GM10248 (cell line): ENCODE results near the gene C5orf24.

Experiments
- CTCF ChIA-PET: fragments of 300-600 bp; sonication (Branson Sonifier 250); formaldehyde crosslinking; extraction: SDS; loops from one replicate; lab custom pipeline; 2021; ENCODE audit warnings: antibody characterized with exemption; lab: Yijun Ruan, JAX
- POLR2A ChIA-PET: fragments of 350-650 bp; sonication (Branson Sonifier 250); formaldehyde crosslinking; extraction: SDS; loops from one replicate; lab custom pipeline; 2020; ENCODE audit warnings: antibody characterized with exemption; lab: Yijun Ruan, JAX
- DNase-seq: peaks from one replicate; pipeline ENCODE4 v3.0.0; 2012; ENCODE audit errors: extremely low spot score
- TF ChIP-seq, protein P1 (sequence below): IDR thresholded peaks from 2 replicates; pipeline ENCODE4 v1.5.1; 2012; ENCODE audit warnings: mild to moderate bottlenecking, low read depth; ENCODE audit errors: extremely low read depth, missing control alignments, control extremely low read depth

The C5orf24 gene

DNA sequence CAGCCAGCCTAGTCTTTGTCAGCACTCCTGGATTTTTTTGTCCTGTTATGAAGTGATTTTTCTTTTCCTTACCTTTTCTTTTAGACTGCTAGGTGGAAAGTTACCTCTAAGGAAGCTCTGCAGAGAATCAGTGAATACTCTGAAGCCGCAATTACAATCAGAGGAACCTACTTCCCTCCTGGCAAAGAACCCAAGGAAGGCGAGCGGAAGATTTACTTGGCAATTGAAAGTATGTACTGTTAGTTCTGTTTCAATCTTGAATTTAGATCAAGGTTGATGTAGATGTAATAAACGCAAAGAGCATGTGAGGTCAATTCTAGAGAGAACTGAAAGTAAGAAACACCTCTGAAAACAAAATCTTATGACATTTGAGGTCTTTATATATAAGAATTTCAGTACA lies 27.0 kb upstream of the C5orf24 start:
- TF ChIP-seq, protein P1, sequence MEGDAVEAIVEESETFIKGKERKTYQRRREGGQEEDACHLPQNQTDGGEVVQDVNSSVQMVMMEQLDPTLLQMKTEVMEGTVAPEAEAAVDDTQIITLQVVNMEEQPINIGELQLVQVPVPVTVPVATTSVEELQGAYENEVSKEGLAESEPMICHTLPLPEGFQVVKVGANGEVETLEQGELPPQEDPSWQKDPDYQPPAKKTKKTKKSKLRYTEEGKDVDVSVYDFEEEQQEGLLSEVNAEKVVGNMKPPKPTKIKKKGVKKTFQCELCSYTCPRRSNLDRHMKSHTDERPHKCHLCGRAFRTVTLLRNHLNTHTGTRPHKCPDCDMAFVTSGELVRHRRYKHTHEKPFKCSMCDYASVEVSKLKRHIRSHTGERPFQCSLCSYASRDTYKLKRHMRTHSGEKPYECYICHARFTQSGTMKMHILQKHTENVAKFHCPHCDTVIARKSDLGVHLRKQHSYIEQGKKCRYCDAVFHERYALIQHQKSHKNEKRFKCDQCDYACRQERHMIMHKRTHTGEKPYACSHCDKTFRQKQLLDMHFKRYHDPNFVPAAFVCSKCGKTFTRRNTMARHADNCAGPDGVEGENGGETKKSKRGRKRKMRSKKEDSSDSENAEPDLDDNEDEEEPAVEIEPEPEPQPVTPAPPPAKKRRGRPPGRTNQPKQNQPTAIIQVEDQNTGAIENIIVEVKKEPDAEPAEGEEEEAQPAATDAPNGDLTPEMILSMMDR, result no peak
- DNase-seq, result no peak
- ChIA-PET POLR2A (no interaction called here), CTCF (no interaction called here)

DNA sequence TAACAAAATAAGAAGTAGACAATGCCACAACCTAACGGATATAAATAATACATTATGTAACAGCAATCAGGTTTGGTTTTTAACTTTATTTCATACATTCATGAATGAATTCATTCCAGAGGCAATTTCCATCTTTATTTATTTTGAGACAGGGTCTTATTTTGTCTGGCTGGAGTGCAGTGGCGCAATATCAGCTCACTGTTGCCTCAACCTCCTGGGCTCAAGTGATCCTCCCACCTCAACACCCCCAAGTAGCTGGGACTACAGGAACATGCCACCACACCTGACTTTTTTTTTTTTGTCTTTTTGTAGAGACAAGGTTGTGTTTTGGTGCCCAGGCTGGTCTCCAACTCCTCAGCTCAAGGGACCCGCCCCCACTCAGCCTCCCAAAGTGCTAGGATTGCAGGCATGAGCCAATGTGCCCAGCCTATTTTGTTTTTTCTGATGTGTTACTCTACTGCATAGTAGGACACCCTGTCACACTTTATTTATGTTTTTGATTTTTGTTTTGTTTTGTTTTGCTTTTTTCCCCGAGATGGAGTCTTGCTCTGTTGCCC lies 26.3 kb upstream of the C5orf24 start:
- DNase-seq, result no peak
- ChIA-PET POLR2A (no interaction called here), CTCF (no interaction called here)

DNA sequence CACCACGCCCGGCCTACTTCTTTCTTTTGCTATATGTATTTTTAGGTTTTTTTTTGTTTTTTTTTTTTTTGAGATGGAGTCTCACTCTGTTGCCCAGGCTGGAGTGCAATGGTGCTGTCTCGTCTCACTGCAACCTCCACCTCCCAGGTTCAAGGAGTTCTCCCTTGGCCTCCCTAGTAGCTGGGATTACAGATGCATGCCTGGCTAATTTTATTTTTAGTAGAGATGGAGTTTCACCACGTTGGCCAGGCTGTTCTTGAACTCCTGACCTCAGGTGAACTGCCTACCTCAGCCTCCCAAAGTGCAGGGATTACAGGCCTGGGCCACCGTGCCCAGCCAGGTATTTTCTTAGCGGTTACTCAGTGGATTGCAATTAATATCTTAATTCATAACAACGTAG lies 23.9 kb upstream of the C5orf24 start:
- DNase-seq, result no peak
- CTCF ChIA-PET, result no interaction called here
- POLR2A ChIA-PET, result no interaction called here
- TF ChIP-seq, protein P1, result no peak

More for the DNA sequence above, 26.3 kb upstream of the C5orf24 start:
- TF ChIP-seq, protein P1, result no peak

DNA sequence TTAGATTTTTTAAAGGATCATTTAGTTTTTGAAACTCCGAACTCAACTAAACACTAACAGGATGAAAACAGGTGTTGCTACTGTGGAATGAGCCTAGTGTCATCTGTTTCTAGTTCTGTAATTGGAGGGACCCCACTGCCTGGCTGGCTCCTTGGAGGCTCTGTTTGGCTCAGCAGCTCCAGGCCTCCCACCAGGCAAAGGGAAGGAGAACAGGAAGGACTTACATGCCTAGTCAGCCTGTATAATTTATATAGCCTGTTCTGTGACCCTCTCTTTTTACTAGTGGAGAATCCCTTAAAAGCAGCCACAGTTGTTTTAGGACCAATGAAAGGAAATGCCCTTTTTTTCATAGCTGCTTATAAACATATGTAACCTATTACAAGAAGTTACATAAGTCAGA lies 21.1 kb upstream of the C5orf24 start:
- CTCF ChIA-PET, result interaction anchor here (1.2 to 3.1 kb wide), 5 partner anchors 9 to 80 kb away, joined by 3 to 14 read pairs (median 4); partner anchors contain the start of genes C5orf24, DDX46 and PCBD2

DNA sequence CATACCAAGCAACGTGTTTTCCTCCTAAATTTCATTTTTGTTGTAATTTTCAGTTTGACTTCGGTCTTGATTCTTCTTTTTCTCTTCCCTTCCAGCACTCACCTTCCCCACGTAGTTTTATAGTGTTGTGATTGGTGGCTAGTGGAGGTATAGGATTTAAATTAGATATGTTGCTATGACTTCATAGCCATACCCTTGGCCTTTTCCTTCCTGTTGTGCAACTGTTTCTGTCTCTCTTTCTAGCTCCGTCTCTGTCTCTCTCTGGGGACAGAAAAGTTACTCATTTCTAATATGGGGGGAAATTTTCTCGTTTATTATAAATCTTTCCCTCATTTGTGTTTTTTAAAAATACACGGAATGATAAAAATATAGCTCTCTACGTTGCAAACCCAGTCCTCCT lies 20.6 kb upstream of the C5orf24 start:
- peak; percentile 27 for DNase-seq
- TF ChIP-seq, protein P1, result no peak
- POLR2A ChIA-PET, result interaction anchor here (0.5 to 1.5 kb wide), 2 partner anchors 20 to 77 kb away, joined by 3 to 4 read pairs; partner anchors contain the start of gene C5orf24
- CTCF ChIA-PET, result interaction anchor here (1.0 to 3.1 kb wide), 7 partner anchors 8 to 79 kb away, joined by 4 to 14 read pairs (median 4); partner anchors contain the start of genes C5orf24 and PCBD2

More for the DNA sequence above, 21.1 kb upstream of the C5orf24 start:
- no peak for DNase-seq
- TF ChIP-seq, protein P1, result no peak
- POLR2A ChIA-PET, result interaction anchor here (0.5 to 1.5 kb wide), 3 partner anchors 21 to 77 kb away, joined by 3 to 7 read pairs (median 4); partner anchors contain the start of gene C5orf24

DNA sequence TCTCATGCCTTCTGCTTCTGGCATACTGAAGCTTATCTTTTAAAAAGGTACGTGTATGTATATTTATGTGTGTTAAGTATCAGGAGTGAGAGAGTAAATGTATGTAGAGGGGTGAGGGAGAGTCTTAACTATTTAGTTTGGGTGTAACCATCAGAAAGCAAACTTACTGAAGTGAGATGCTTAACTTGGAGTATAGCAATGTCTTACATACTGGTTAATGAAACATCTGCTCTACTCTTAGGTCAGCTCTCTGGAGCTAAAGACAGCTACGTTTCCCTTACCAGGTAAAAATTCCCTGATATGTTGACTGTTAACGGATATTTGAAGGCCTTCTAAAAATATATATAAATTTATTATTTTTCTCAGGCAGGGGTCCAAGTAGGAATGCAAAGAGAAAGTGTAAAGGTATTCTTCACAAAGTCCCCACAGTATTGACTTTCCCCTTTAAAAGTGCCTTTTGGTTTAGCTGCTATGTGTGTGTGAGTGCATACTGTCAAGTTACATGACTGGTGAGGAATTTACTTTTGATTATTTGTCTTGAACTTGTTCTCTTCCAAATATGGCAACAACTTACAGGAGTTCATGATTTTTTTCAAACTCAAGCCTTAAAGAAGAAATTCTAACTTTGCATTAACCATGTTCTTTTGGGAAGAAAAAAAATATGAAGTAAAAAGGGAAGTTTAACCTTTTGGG lies 12.3 kb upstream of the C5orf24 start:
- DNase-seq, result no peak
- TF ChIP-seq, protein P1, result no peak
- ChIA-PET CTCF (interaction anchor here (1.2 to 3.0 kb wide), 3 partner anchors 8 to 71 kb away, joined by 3 to 14 read pairs (median 6); partner anchors contain the start of genes C5orf24 and PCBD2), POLR2A (interaction anchor here (0.5 kb wide), 1 partner anchor 30 kb away, joined by 6 read pairs; no protein-coding TSS in a partner anchor)
